ENCODE data around the gene ADGRV1.

The ADGRV1 gene

DNA sequence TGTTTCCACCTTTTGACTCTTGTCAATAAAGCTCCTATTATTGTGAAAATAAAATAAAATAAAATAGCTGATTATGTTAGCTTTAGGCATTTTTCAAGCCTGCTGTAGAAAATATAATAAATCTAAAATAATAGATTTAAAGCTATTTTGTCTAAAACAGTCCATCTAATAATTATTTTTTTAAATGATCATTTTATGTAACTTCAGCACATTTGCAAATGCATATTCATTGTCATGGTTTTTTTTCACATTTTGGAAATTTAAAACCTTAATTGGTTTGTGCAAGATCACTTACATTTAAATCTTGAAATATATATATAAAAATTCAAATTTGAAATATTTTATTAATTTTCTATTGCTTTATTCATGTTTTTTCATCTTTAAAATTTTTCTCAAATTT is 159.8 kb downstream of the ADGRV1 start:
- no peaks in the 10 kb centered on the region for H3K9me3 ChIP-seq (ENCODE audit: control insufficient read depth, insufficient read depth, low read depth, low read length)
- H3K27ac ChIP-seq (ENCODE audit: extremely low read depth, low read depth, low read length) = no peak overlapping the region
- H3K4me1 ChIP-seq (ENCODE audit: control insufficient read depth, insufficient read depth, low read length) = no peaks in the 10 kb centered on the region
- ChIA-PET CTCF (interaction anchor here (0.7 to 1.0 kb wide), 2 partner anchors 9 to 114 kb away, joined by 3 to 6 read pairs; no protein-coding TSS in a partner anchor), POLR2A (no interaction called here)
- H3K4me3 ChIP-seq (ENCODE audit: low read depth, low read length) = no peak overlapping the region
- H3K36me3 ChIP-seq (ENCODE audit: control insufficient read depth in 2 of 2, insufficient read depth in 1 of 2, low read length in 2 of 2) = peaks cover 4 to 8% of the 10 kb centered on the region in 2 experiments
- TF ChIP-seq ZXDB (tag by site-specific recombination; IDR thresholded peaks at IDR 0.05) = no peak
- TF ChIP-seq ZNF658 (tag by site-specific recombination; IDR thresholded peaks at IDR 0.05) = no peak
- no peak for TF ChIP-seq ZNF221 (tag by site-specific recombination; IDR thresholded peaks at IDR 0.05; ENCODE audit: borderline replicate concordance)
- no peak for TF ChIP-seq MYNN (tag by site-specific recombination; IDR thresholded peaks at IDR 0.05; ENCODE audit: borderline replicate concordance)
- no peak for TF ChIP-seq KLF8 (tag by site-specific recombination; IDR thresholded peaks at IDR 0.05)
- TF ChIP-seq ZNF449 (tag by site-specific recombination; IDR thresholded peaks at IDR 0.05) = no peak
- no peak for TF ChIP-seq ZNF169 (tag by site-specific recombination; IDR thresholded peaks at IDR 0.05)
- TF ChIP-seq ZSCAN18 (tag by site-specific recombination; IDR thresholded peaks at IDR 0.05) = no peak

DNA sequence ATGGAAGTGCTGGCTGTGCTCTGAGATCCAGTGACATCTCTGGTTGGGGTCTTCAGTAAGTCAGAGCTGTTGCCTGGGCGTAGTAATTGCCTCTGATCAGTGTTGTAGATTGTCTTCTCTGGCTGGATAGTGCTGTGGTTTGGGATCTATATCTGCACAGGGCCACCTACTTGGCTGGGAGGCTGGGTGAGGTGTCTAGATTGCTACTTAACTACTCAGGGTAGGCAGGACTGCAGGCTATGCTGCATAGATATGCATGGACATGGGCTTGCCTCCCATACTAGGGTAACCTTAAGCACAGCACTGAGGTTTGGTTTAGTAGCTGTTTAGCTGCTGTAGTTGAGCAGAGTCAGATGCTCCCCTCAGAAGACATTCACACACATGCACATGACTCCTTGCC is 181.0 kb downstream of the ADGRV1 start:
- TF ChIP-seq ZIC2 (tag by site-specific recombination; IDR thresholded peaks at IDR 0.05) = no peak
- TF ChIP-seq ZNF391 (tag by site-specific recombination; IDR thresholded peaks at IDR 0.05; ENCODE audit: borderline replicate concordance, low read depth) = no peak
- TF ChIP-seq YY1 (tag by site-specific recombination; IDR thresholded peaks at IDR 0.05) = no peak
- TF ChIP-seq ZFP3 (tag by site-specific recombination; IDR thresholded peaks at IDR 0.05; ENCODE audit: low read depth) = no peak
- no peak for TF ChIP-seq OSR2 (tag by site-specific recombination; IDR thresholded peaks at IDR 0.05)
- TF ChIP-seq ZEB2 (tag by site-specific recombination; IDR thresholded peaks at IDR 0.05) = no peak
- CTCF ChIA-PET = interaction anchor here (0.6 to 1.1 kb wide), 2 partner anchors 44 to 51 kb away, joined by 3 read pairs; no protein-coding TSS in a partner anchor

GRCh38 chr5:90740244-90740799 is 181.7 kb downstream of the ADGRV1 start:
- no peaks in the 10 kb centered on the region for H3K4me1 ChIP-seq (ENCODE audit: control insufficient read depth, insufficient read depth, low read length)
- no peak overlapping the region for H3K27ac ChIP-seq (ENCODE audit: extremely low read depth, low read depth, low read length)
- H3K4me3 ChIP-seq (ENCODE audit: low read depth, low read length) = no peak overlapping the region
- H3K9me3 ChIP-seq (ENCODE audit: control insufficient read depth, insufficient read depth, low read depth, low read length) = no peaks in the 10 kb centered on the region
- CTCF ChIA-PET = no interaction called here
- POLR2A ChIA-PET = no interaction called here
- H3K36me3 ChIP-seq (ENCODE audit: control insufficient read depth in 2 of 2, insufficient read depth in 1 of 2, low read length in 2 of 2) = peaks cover 0 to 11% of the 10 kb centered on the region in 2 experiments; a peak in 2 of 3 replicates
- TF ChIP-seq PRDM10 (tag by site-specific recombination; IDR thresholded peaks at IDR 0.05) (no peak), CTCF (tag by site-specific recombination; IDR thresholded peaks at IDR 0.05) (no peak), ZNF48 (tag by site-specific recombination; IDR thresholded peaks at IDR 0.05) (no peak), ZNF513 (tag by site-specific recombination; IDR thresholded peaks at IDR 0.05) (no peak), ZNF449 (tag by site-specific recombination; IDR thresholded peaks at IDR 0.05) (no peak), ZNF354C (tag by site-specific recombination; IDR thresholded peaks at IDR 0.05; ENCODE audit: borderline replicate concordance, low read depth) (no peak), ZNF433 (tag by site-specific recombination; IDR thresholded peaks at IDR 0.05; ENCODE audit: low read depth) (no peak)

More for the DNA sequence above, 181.0 kb downstream of the ADGRV1 start:
- Histone ChIP-seq H3K9me3 (ENCODE audit: control insufficient read depth, insufficient read depth, low read depth, low read length) (no peaks in the 10 kb centered on the region), H3K4me1 (ENCODE audit: control insufficient read depth, insufficient read depth, low read length) (no peaks in the 10 kb centered on the region), H3K27ac (ENCODE audit: extremely low read depth, low read depth, low read length) (no peak overlapping the region), H3K4me3 (ENCODE audit: low read depth, low read length) (no peak overlapping the region), H3K36me3 (ENCODE audit: control insufficient read depth in 2 of 2, insufficient read depth in 1 of 2, low read length in 2 of 2) (peaks cover 0 to 5% of the 10 kb centered on the region in 2 experiments; a peak in 2 of 3 replicates)
- POLR2A ChIA-PET = no interaction called here
